Pancreas (tissue), 10 donors: Measurements from ENCODE around the gene PLEK. TPM values are rescaled to one million over a fixed set of nuclear protein-coding genes. Genes with fewer than 3 reads are reported as not detected.

Experiments used
- ATAC-seq, 4 donors: fragments of 200-7000 bp; cut with Tn5 transposase; one replicate each; pipeline versions ENCODE4 v1.8.0 to v1.9.1; 2020; ENCODE audit warnings: mild to moderate bottlenecking in 4 of 4, moderate library complexity in 4 of 4
- DNase-seq, 6 donors: peaks; one replicate each; pipeline ENCODE4 v3.0.0-alpha.2; 2020
- FAIRE-seq: peaks from 2 replicates; lab custom pipeline; 2012; peaks lifted over from hg19 to GRCh38; lab: Jason Lieb, UNC
- H3K27ac ChIP-seq, 4 donors: fragments of 200-600 bp; sonication (generic); 1 replicate in 3 of 4; 2 replicates in 1 of 4; pipeline versions ENCODE4 v1.5.0 to v1.8.0; 2020
- H3K27me3 ChIP-seq, 4 donors: fragments of 200-600 bp; one replicate each; pipeline ENCODE4 v1.8.0; 2021
- H3K36me3 ChIP-seq, 3 donors: fragments of 200-600 bp; sonication (generic) in 1 of 3; one replicate each; pipeline versions ENCODE4 v1.5.0 to v1.8.0; 2020 to 2021
- H3K4me1 ChIP-seq, 3 donors: fragments of 200-600 bp; one replicate each; pipeline ENCODE4 v1.8.0; 2021
- H3K4me3 ChIP-seq, 4 donors: fragments of 200-600 bp; sonication (generic) in 2 of 4; one replicate each; pipeline versions ENCODE4 v1.5.0 to v1.8.0; 2020 to 2021
- H3K9me3 ChIP-seq, 4 donors: fragments of 200-600 bp; one replicate each; pipeline ENCODE4 v1.8.0; 2021
- CTCF ChIP-seq, 4 donors: fragments of 200-600 bp; sonication (generic) in 3 of 4; IDR thresholded peaks; one replicate each; pipeline versions ENCODE4 v1.5.0 to v1.8.0; 2021; ENCODE audit warnings: antibody characterized with exemption in 4 of 4
- WGBS, 2 donors: extraction: QIAGEN DNeasy Blood & Tissue Kit; methylation state at CpG; one replicate each; pipeline ENCODE4 v1.1.7; 2013; 5-methylcytosine and 5-hydroxymethylcytosine counted together
- intact Hi-C, 3 donors: fragments of 100-400 bp; cut with DNase I; formaldehyde crosslinking; loops; one replicate each; pipeline versions ENCODE4 v1.11.1 to v1.14.2; 2022
- polyA plus RNA-seq, 2 donors: library from polyadenylated mRNA; stranded (reverse); fragments of 200-250 nt; gene quantifications; one replicate each; pipeline ENCODE4 v1.2.3, GENCODE V29; 2013
- total RNA-seq, 6 donors: library from RNA; stranded (reverse); fragmentation: NEBNext Ultra II Directional in 4 of 6; extraction: Animal tissue kit (Norgen Biotek cat#: 25700) in 4 of 6; gene quantifications; one replicate each; pipeline versions ENCODE4 v1.2.1 to v1.2.4, GENCODE V29; 2021 to 2023
- donor health status: healthy with polysubstance abuse.
- donor health status: DM: no; HTN: no; CAD: no; lungs with moderate emphysema.
- donor health status: DM: no; HTN: no; CAD: no.
- donor health status: control.
- donor health status: control.
- donor health status: Bipolar disorder and iron deficiency.
- donor health status: DM: yes; HTN: yes; CAD: no.
- donor health status: DM: no; HTN: no; CAD: no.
- donor health status: DM: no; HTN: no; CAD: no.
- donor health status: DM: yes; HTN: yes; CAD: no.

Gene PLEK
- total and polyA plus RNA-seq, 8 donors: 0.28 to 8.0 (median 1.5) TPM

- Histone ChIP-seq H3K9me3 (no peaks in the 10 kb centered on the region), H3K4me1 (no peaks in the 10 kb centered on the region), H3K36me3 (no peaks in the 10 kb centered on the region), H3K4me3 (no peak overlapping the region), H3K27me3 (no peaks in the 10 kb centered on the region), H3K27ac (no peak overlapping the region)
- ATAC-seq (no peak), FAIRE-seq (no peak), DNase-seq (no peak)
- no peak for TF ChIP-seq CTCF (IDR thresholded peaks at IDR 0.05)
- intact Hi-C loops: no loop called here
- 71 to 86% methylated on average over 5 of the region's 5 CpGs for WGBS, 2 donors
Measured at GRCh38 chr2:68386365-68386764, 21.3 kb downstream of the PLEK start.

- no peaks in the 10 kb centered on the region for H3K36me3 ChIP-seq
- TF ChIP-seq CTCF (IDR thresholded peaks at IDR 0.05): no peak
- 56 to 65% methylated on average over 5 of the region's 5 CpGs for whole genome bisulfite sequencing, 2 donors
- intact Hi-C loops: no loop called here
- no peaks in the 10 kb centered on the region for H3K27me3 ChIP-seq
- no peak overlapping the region for H3K4me3 ChIP-seq
- no peak for DNase-seq
- peak in 2 of 4 donors; percentile 28 to 30 for ATAC-seq
- H3K4me1 ChIP-seq: peaks cover 0 to 4% (median 0%) of the 10 kb centered on the region in 3 donors
- no peaks in the 10 kb centered on the region for H3K9me3 ChIP-seq
- H3K27ac ChIP-seq: no peak overlapping the region
- FAIRE-seq: no peak
Measured at GRCh38 chr2:68387408-68388350, 22.6 kb downstream of the PLEK start.

- Histone ChIP-seq H3K36me3 (no peaks in the 10 kb centered on the region), H3K4me3 (no peak overlapping the region), H3K27me3 (no peaks in the 10 kb centered on the region), H3K9me3 (no peaks in the 10 kb centered on the region), H3K4me1 (peaks cover 0 to 4% (median 0%) of the 10 kb centered on the region in 3 donors), H3K27ac (no peak overlapping the region)
- no peak for DNase-seq
- ATAC-seq: no peak
- intact Hi-C loops: no loop called here
- FAIRE-seq: no peak
- TF ChIP-seq CTCF (IDR thresholded peaks at IDR 0.05): no peak
Measured at GRCh38 chr2:68388358-68388757, 23.3 kb downstream of the PLEK start.

- H3K4me3 ChIP-seq: no peak overlapping the region
- no peak for DNase-seq
- intact Hi-C loops: no loop called here
- ATAC-seq: peak in 1 of 4 donors; percentile 18
- H3K27me3 ChIP-seq: no peaks in the 10 kb centered on the region
- TF ChIP-seq CTCF (IDR thresholded peaks at IDR 0.05): no peak
- 82 to 88% methylated on average over 1 of the region's 1 CpG for WGBS, 2 donors
- no peak overlapping the region for H3K27ac ChIP-seq
- FAIRE-seq: no peak
- H3K9me3 ChIP-seq: no peaks in the 10 kb centered on the region
- H3K4me1 ChIP-seq: peaks cover 0 to 4% (median 0%) of the 10 kb centered on the region in 3 donors
- no peaks in the 10 kb centered on the region for H3K36me3 ChIP-seq
Measured at GRCh38 chr2:68388772-68389171, 23.7 kb downstream of the PLEK start.

GRCh38 chr2:68390114-68390513, 25.0 kb downstream of the PLEK start:
- no peak for TF ChIP-seq CTCF (IDR thresholded peaks at IDR 0.05)
- intact Hi-C loops: no loop called here
- FAIRE-seq (no peak), DNase-seq (no peak), ATAC-seq (no peak)
- H3K9me3 ChIP-seq: no peaks in the 10 kb centered on the region
- H3K4me3 ChIP-seq: no peak overlapping the region
- H3K36me3 ChIP-seq: no peaks in the 10 kb centered on the region
- peaks cover 0 to 4% (median 0%) of the 10 kb centered on the region in 3 donors for H3K4me1 ChIP-seq
- no peaks in the 10 kb centered on the region for H3K27me3 ChIP-seq
- WGBS, 2 donors: 78 to 80% methylated on average over 2 of the region's 2 CpGs
- H3K27ac ChIP-seq: no peak overlapping the region
